IMR-90 (cell line): ENCODE results near the gene STX16. TPM values are rescaled to one million over a fixed set of nuclear protein-coding genes. Genes with fewer than 3 reads are reported as not detected.

Experiments used
- ATAC-seq: fragments of 200-7000 bp; cut with Tn5 transposase; 2 replicates; pipeline ENCODE4 v1.9.1; 2020; ENCODE audit warnings: low read depth, mild to moderate bottlenecking, moderate library complexity
- BruUV-seq: library from RNA; stranded (reverse); fragments of 400-500 nt; replicated peaks from 2 replicates; lab custom pipeline; 2021; lab: Mats Ljungman, UMichigan
- CTCF ChIA-PET: fragments of 300-600 bp; formaldehyde crosslinking; extraction: SDS; loops from one replicate; lab custom pipeline; 2021; ENCODE audit warnings: antibody characterized with exemption; lab: Yijun Ruan, JAX
- POLR2A ChIA-PET: fragments of 300-600 bp; sonication (Branson Sonifier 250); formaldehyde crosslinking; loops from one replicate; lab custom pipeline; 2022; ENCODE audit warnings: antibody characterized with exemption; ENCODE audit not compliant: unreplicated experiment; lab: Charles Lee
- DNase-seq: peaks from one replicate; pipeline ENCODE4 v3.0.0; 2013
- H2AFZ ChIP-seq: replicated peaks from 2 replicates; pipeline ENCODE3; 2013; ENCODE audit warnings: low read length, mild to moderate bottlenecking; ENCODE audit not compliant: poor library complexity
- H2AK5ac ChIP-seq: 2 replicates; pipeline ENCODE4 v1.6.1; 2013; ENCODE audit warnings: low read depth, low read length, inconsistent platforms
- H2AK9ac ChIP-seq: replicated peaks from 2 replicates; pipeline ENCODE3; 2013; ENCODE audit warnings: mild to moderate bottlenecking, low read depth, low read length, moderate library complexity; ENCODE audit not compliant: poor library complexity
- H2BK120ac ChIP-seq: 2 replicates; pipeline ENCODE4 v1.6.1; 2013; ENCODE audit warnings: low read depth, low read length, inconsistent platforms
- H2BK15ac ChIP-seq: 3 replicates; pipeline ENCODE4 v1.6.1; 2013; ENCODE audit warnings: low read depth, low read length, inconsistent platforms
- H2BK20ac ChIP-seq: 2 replicates; pipeline ENCODE4 v1.6.1; 2013; ENCODE audit warnings: low read depth, mild to moderate bottlenecking, inconsistent platforms, low read length, moderate library complexity
- H2BK5ac ChIP-seq: 2 replicates; pipeline ENCODE4 v1.6.1; 2013; ENCODE audit warnings: mild to moderate bottlenecking, low read depth, low read length, inconsistent platforms; ENCODE audit not compliant: poor library complexity, severe bottlenecking
- H3K14ac ChIP-seq: replicated peaks from 2 replicates; pipeline ENCODE4 v1.6.1; 2013; ENCODE audit warnings: low read depth, low read length, inconsistent platforms
- H3K18ac ChIP-seq: 2 replicates; pipeline ENCODE4 v1.6.1; 2013; ENCODE audit warnings: low read depth, low read length, control low read depth
- H3K23ac ChIP-seq: 2 replicates; pipeline ENCODE4 v1.6.1; 2013; ENCODE audit warnings: low read depth, low read length, inconsistent platforms
- H3K27ac ChIP-seq: 2 replicates; pipeline ENCODE4 v1.5.1; 2013; ENCODE audit warnings: mild to moderate bottlenecking, control low read depth, low read length; ENCODE audit not compliant: insufficient read depth
- H3K27me3 ChIP-seq: 2 replicates; pipeline ENCODE4 v1.6.1; 2013; ENCODE audit warnings: low read length; ENCODE audit not compliant: control insufficient read depth, insufficient read depth
- H3K36me3 ChIP-seq: 2 replicates; pipeline ENCODE4 v1.6.1; 2013; ENCODE audit warnings: low read length, mixed read lengths; ENCODE audit not compliant: control insufficient read depth, insufficient read depth
- H3K4ac ChIP-seq: 2 replicates; pipeline ENCODE4 v1.6.1; 2013; ENCODE audit warnings: low read depth, low read length, inconsistent platforms
- H3K4me1 ChIP-seq: 2 replicates; pipeline ENCODE4 v1.6.1; 2013; ENCODE audit warnings: low read length, mixed read lengths; ENCODE audit not compliant: control insufficient read depth, insufficient read depth
- H3K4me2 ChIP-seq: 2 replicates; pipeline ENCODE4 v1.6.1; 2013; ENCODE audit warnings: low read depth, mild to moderate bottlenecking, control low read depth, low read length, moderate library complexity
- H3K4me3 ChIP-seq: 2 replicates; pipeline ENCODE4 v1.5.1; 2013; ENCODE audit warnings: low read depth, mild to moderate bottlenecking, control low read depth, low read length, moderate library complexity; ENCODE audit not compliant: insufficient read depth
- H3K56ac ChIP-seq: 2 replicates; pipeline ENCODE4 v1.6.1; 2013; ENCODE audit warnings: low read length, inconsistent platforms; ENCODE audit not compliant: insufficient read depth; ENCODE audit errors: extremely low read depth
- H3K79me1 ChIP-seq, 2 experiments: 2 replicates each; pipeline ENCODE4 v1.6.1; 2013; ENCODE audit warnings: low read length in 2 of 2, inconsistent platforms in 1 of 2, low read depth in 1 of 2
- H3K9ac ChIP-seq: 2 replicates; pipeline ENCODE4 v1.6.1; 2013; ENCODE audit warnings: low read depth, low read length, control low read depth
- H3K9me1 ChIP-seq: 2 replicates; pipeline ENCODE4 v1.6.1; 2013; ENCODE audit warnings: low read length, inconsistent platforms; ENCODE audit not compliant: insufficient read depth
- H3K9me3 ChIP-seq: 2 replicates; pipeline ENCODE4 v1.6.1; 2013; ENCODE audit warnings: low read length; ENCODE audit not compliant: control insufficient read depth, insufficient read depth
- H4K20me1 ChIP-seq: 2 replicates; pipeline ENCODE4 v1.6.1; 2013; ENCODE audit warnings: low read length, inconsistent platforms; ENCODE audit not compliant: insufficient read depth
- H4K5ac ChIP-seq: 2 replicates; pipeline ENCODE4 v1.6.1; 2013; ENCODE audit warnings: mild to moderate bottlenecking, low read depth, low read length, control low read depth
- H4K8ac ChIP-seq, 2 experiments: 2 replicates each; pipeline ENCODE4 v1.6.1; 2013; ENCODE audit warnings: low read depth in 2 of 2, low read length in 2 of 2, control low read depth in 1 of 2, inconsistent platforms in 1 of 2
- H4K91ac ChIP-seq: 2 replicates; pipeline ENCODE4 v1.6.1; 2013; ENCODE audit warnings: low read depth, low read length, inconsistent platforms; ENCODE audit not compliant: insufficient read depth
- BHLHE40 ChIP-seq: fragments of 150-350 bp; IDR thresholded peaks from 2 replicates; pipeline ENCODE4 v1.6.1; 2016; ENCODE audit warnings: mild to moderate bottlenecking, low read depth, low read length
- CHD1 ChIP-seq: IDR thresholded peaks from 2 replicates; pipeline ENCODE4 v1.6.1; 2012; ENCODE audit warnings: low read depth, low read length, improper control_type of control experiment
- CTCF ChIP-seq: conservative IDR thresholded peaks from 2 replicates; pipeline ENCODE4 v1.5.1; 2012; ENCODE audit warnings: mild to moderate bottlenecking, low read depth, low read length, improper control_type of control experiment
- ELK1 ChIP-seq: fragments of 150-350 bp; IDR thresholded peaks from 2 replicates; pipeline ENCODE4 v1.6.1; 2016; ENCODE audit warnings: low read depth, mild to moderate bottlenecking, low read length, moderate library complexity, borderline replicate concordance
- FOS ChIP-seq: fragments of 150-350 bp; IDR thresholded peaks from 2 replicates; pipeline ENCODE4 v1.6.1; 2016; ENCODE audit warnings: low read depth, low read length
- MAFK ChIP-seq: IDR thresholded peaks from 2 replicates; pipeline ENCODE4 v1.6.1; 2012; ENCODE audit warnings: low read depth, low read length, improper control_type of control experiment
- MAZ ChIP-seq: IDR thresholded peaks from 2 replicates; pipeline ENCODE4 v1.6.1; 2012; ENCODE audit warnings: low read depth, mild to moderate bottlenecking, low read length, improper control_type of control experiment, moderate library complexity, borderline replicate concordance
- MXI1 ChIP-seq: IDR thresholded peaks from 2 replicates; pipeline ENCODE4 v1.6.1; 2012; ENCODE audit warnings: low read depth, mild to moderate bottlenecking, low read length, moderate library complexity, borderline replicate concordance
- NFE2L2 ChIP-seq: fragments of 150-350 bp; IDR thresholded peaks from 2 replicates; pipeline ENCODE4 v1.6.1; 2016; ENCODE audit warnings: low read depth, mild to moderate bottlenecking, low read length
- POLR2A ChIP-seq: IDR thresholded peaks from 2 replicates; pipeline ENCODE4 v1.6.1; 2012; ENCODE audit warnings: mild to moderate bottlenecking, low read depth, low read length
- RCOR1 ChIP-seq: IDR thresholded peaks from 2 replicates; pipeline ENCODE4 v1.6.1; 2012; ENCODE audit warnings: mild to moderate bottlenecking, low read length, improper control_type of control experiment; ENCODE audit not compliant: insufficient replicate concordance
- RFX5 ChIP-seq: IDR thresholded peaks from 2 replicates; pipeline ENCODE4 v1.8.0; 2012; ENCODE audit warnings: low read depth, mild to moderate bottlenecking, low read length, moderate library complexity
- SMC3 ChIP-seq: fragments of 150-350 bp; IDR thresholded peaks from 2 replicates; pipeline ENCODE4 v1.6.1; 2016; ENCODE audit warnings: low read depth, mild to moderate bottlenecking, antibody characterized with exemption, low read length, moderate library complexity
- USF2 ChIP-seq: fragments of 150-350 bp; IDR thresholded peaks from 2 replicates; pipeline ENCODE4 v1.6.1; 2017; ENCODE audit warnings: mild to moderate bottlenecking, antibody characterized with exemption, low read length, low read depth
- WGBS, 2 experiments: methylation state at CpG; one replicate each; pipeline versions ENCODE4 v1.1.5 to v1.1.7; 2013; ENCODE audit warnings: missing lambda C conversion rate in 2 of 2; ENCODE audit not compliant: insufficient read length in 1 of 2; ENCODE audit errors: extremely low coverage in 2 of 2; 5-methylcytosine and 5-hydroxymethylcytosine counted together
- dilution Hi-C: fragments of 300-500 bp; cut with HindIII; formaldehyde crosslinking; loops from one replicate; pipeline ENCODE4 v1.14.3; 2018; ENCODE audit warnings: low sequenced_read_pairs; ENCODE audit not compliant: unreplicated experiment
- in situ Hi-C: fragments of 300-500 bp; cut with MboI; formaldehyde crosslinking; loops from 3 replicates; pipeline ENCODE4 v1.14.3; 2019; ENCODE audit warnings: low sequenced_read_pairs, inconsistent platforms, mixed read lengths
- intact Hi-C: fragments of 100-400 bp; cut with micrococcal nuclease; formaldehyde crosslinking; loops from 2 replicates; pipeline ENCODE4 v1.10.0; 2022
- polyA plus RNA-seq, 3 experiments: library from polyadenylated mRNA; depleted of rRNA; stranded (reverse); fragments of >200 nt; gene quantifications; 2 replicates each; pipeline ENCODE4 v1.2.3, GENCODE V29; 2012; ENCODE audit warnings: low replicate concordance in 1 of 3
- total RNA-seq: library from RNA; depleted of rRNA; stranded (reverse); fragments of >200 nt; gene quantifications from 2 replicates; pipeline ENCODE4 v1.2.3, GENCODE V29; 2012

The STX16 gene
- total and polyA plus RNA-seq, 2 of the 4 experiments (the other 2 are of a cell fraction), result 26.9 to 58.2 TPM

DNA sequence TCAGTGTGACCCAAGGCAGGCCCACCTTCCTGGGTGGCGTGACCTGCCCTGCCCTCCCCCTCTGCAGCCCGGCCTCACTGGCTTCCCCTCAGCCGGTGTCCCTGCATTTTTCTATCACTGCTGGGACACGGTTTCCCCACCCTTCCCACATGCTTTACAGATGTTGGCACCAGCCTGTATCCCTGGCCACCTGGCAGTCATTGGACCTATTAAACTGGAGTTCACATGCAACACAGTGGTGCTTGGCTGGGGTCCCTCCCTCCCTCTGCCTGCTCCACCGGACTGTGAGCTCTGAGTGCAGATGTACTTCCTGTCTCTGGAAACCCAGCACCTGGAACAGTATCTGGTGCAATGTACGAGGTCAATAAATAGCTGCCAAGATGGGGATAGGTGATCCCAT lies 25.5 kb upstream of the STX16 start:
- BruUV-seq, result no TSS peak
- intact Hi-C loops (no loop called here), dilution Hi-C loops (no loop called here), in situ Hi-C loops (no loop called here)
- peak overlapping the region; percentile 5; the same call in 1 of the 2 replicates for H4K91ac ChIP-seq
- ChIA-PET POLR2A (no interaction called here), CTCF (no interaction called here)
- peak overlapping the region; percentile 98 for H2AK5ac ChIP-seq
- no peak overlapping the region for H3K23ac ChIP-seq
- H3K9me3 ChIP-seq, result no peaks in the 10 kb centered on the region
- H3K4ac ChIP-seq, result peak overlapping the region; percentile 98; the same call in 1 of the 2 replicates
- DNase-seq (peak; percentile 25), ATAC-seq (no peak)
- peaks cover 36% of the 10 kb centered on the region for H3K9me1 ChIP-seq
- 88% methylated on average over 4 of the region's 6 CpGs; no CpG with 5 or more reads in 1 of the 2 experiments for WGBS, 2 experiments
- H3K56ac ChIP-seq, result no peak overlapping the region
- H2BK120ac ChIP-seq, result peak overlapping the region; percentile 98
- peak overlapping the region; percentile 84; the same call in 2 of the 3 replicates for H2BK15ac ChIP-seq
- H2BK20ac ChIP-seq, result peak overlapping the region; percentile 8; the same call in 1 of the 2 replicates
- H3K27me3 ChIP-seq, result no peaks in the 10 kb centered on the region
- H2AFZ ChIP-seq, result no peak overlapping the region
- peak overlapping the region; percentile 16 for H2BK5ac ChIP-seq
- H3K27ac ChIP-seq, result no peak overlapping the region
- H3K79me1 ChIP-seq, result peaks cover 0 to 8% of the 10 kb centered on the region in 2 experiments; a peak in 2 of 4 replicates
- H3K14ac ChIP-seq, result no peak overlapping the region; the same call in 1 of the 2 replicates
- H4K8ac ChIP-seq, result no peak overlapping the region
- H3K4me3 ChIP-seq, result no peak overlapping the region
- no peaks in the 10 kb centered on the region for H4K20me1 ChIP-seq
- no peak for TF ChIP-seq ELK1
- TF ChIP-seq USF2, result no peak
- TF ChIP-seq POLR2A, result no peak
- TF ChIP-seq CTCF, result no peak
- no peak for TF ChIP-seq CHD1
- TF ChIP-seq MAFK, result no peak
- no peak for TF ChIP-seq FOS
- no peak for TF ChIP-seq MAZ
- TF ChIP-seq RCOR1, result no peak
- no peak for TF ChIP-seq RFX5
- no peak for TF ChIP-seq SMC3
- TF ChIP-seq BHLHE40, result no peak
- TF ChIP-seq NFE2L2, result no peak
- no peak for TF ChIP-seq MXI1
- H3K36me3 ChIP-seq, result no peaks in the 10 kb centered on the region
- no peak overlapping the region for H3K4me2 ChIP-seq
- no peak overlapping the region for H3K9ac ChIP-seq
- no peak overlapping the region for H4K5ac ChIP-seq
- H3K4me1 ChIP-seq, result peaks cover 24% of the 10 kb centered on the region
- H2AK9ac ChIP-seq, result no peak overlapping the region
- H3K18ac ChIP-seq, result no peak overlapping the region
